ENCODE measurements around the gene UPF2. TPM values are rescaled to one million over a fixed set of nuclear protein-coding genes. Genes with fewer than 3 reads are reported as not detected.

UPF2 gene
- total RNA-seq, 1 donor, result 20.6 TPM

DNA sequence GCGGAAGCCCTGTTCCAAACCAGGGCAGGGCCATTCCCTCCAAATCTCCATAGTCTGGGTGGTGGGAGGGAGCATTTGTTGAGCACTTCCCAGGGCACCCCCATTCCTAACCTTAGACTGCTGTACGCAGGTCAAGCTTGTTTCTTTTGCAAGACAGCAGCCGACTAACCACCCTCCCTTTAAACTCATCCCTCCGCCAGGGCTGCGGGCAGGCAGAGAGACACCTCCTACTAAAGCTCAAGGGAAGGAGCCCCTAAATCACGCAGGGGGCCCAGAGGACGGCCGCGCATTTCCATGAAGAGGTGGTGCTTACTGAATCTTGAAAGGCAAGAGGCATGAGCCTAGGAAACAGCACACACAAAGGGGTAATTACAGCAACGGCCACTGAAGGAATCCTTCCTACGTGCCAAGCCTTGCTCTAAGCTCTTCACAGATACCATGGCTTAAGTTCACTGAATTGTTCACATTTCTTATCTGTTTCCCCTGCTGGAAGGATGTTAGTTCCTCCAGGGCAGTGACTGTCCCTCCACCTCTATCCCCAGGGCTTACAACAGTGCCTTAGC lies 129.4 kb downstream of the UPF2 start:
- Histone ChIP-seq H3K4me1 (ENCODE audit: insufficient read depth, low read length) (no peaks in the 10 kb centered on the region), H3K4me3 (ENCODE audit: low read length) (no peak overlapping the region), H3K9me3 (ENCODE audit: low read depth, low read length) (no peaks in the 10 kb centered on the region), H3K27me3 (ENCODE audit: insufficient read depth, low read length) (no peaks in the 10 kb centered on the region)

DNA sequence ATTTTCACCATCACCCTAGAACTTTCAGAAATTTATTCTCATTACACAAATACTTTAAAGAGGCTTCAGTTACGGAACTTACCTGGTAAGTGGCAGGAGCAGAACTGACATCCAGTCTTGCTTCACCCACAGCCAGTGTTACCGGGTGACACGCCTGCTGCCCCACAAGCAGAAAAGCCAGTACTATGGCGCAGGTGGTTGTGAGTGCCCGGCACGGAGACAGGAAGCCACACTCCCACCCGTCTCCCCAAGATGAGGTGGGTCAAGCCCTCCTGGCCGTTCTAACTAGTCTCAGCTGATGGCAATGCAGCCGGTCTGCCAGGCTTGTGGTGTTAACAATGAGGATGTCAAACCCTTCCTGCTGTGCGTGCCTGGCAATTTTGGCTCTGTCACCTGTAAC lies 132.5 kb downstream of the UPF2 start:
- no peaks in the 10 kb centered on the region for H3K4me1 ChIP-seq (ENCODE audit: insufficient read depth, low read length)

DNA sequence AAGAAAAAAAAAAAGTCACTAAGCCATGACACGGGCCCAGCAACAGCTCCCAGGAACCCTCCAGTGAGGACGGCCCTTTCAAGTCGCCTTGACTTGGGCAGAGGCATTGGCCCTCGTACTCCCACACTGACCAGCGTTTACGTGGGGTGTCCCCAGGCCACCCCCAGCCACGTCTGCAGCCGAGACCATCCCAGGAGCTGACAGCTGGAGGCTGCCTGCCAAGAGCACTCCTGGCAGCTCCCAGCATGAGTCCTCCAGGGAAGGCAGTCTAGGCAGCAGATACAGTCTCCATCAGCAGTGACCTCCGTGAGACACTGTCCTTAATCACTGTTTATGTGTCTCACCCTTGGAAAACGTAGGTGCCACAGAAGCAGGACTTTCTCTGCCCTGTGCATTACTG lies 133.0 kb downstream of the UPF2 start:
- Histone ChIP-seq H3K9me3 (ENCODE audit: low read depth, low read length) (no peaks in the 10 kb centered on the region), H3K4me3 (ENCODE audit: low read length) (no peak overlapping the region), H3K4me1 (ENCODE audit: insufficient read depth, low read length) (no peaks in the 10 kb centered on the region), H3K27me3 (ENCODE audit: insufficient read depth, low read length) (no peaks in the 10 kb centered on the region)

More for the DNA sequence above, 132.5 kb downstream of the UPF2 start:
- H3K27me3 ChIP-seq (ENCODE audit: insufficient read depth, low read length), result no peaks in the 10 kb centered on the region
- H3K9me3 ChIP-seq (ENCODE audit: low read depth, low read length), result no peaks in the 10 kb centered on the region
- no peak overlapping the region for H3K4me3 ChIP-seq (ENCODE audit: low read length)

DNA sequence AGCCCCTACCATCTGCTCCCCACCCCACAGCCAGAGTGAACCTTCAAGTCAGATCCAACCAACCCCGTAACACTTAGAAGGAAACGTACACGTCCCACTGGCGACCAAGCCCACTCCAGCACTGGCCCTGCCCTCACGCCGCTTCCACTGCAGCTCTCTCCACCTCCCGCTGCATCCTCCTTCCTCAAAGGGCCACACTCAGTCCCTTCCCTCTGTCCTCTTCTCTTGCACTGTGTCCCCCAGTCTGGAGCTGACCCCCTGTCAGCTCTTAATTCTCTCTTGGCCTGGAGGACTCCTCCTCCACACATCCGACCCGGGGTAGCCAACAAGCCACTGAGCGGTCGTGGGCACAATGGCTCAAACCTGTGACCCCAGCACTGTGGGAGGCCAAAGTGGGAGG lies 133.6 kb downstream of the UPF2 start:
- no peaks in the 10 kb centered on the region for H3K4me1 ChIP-seq (ENCODE audit: insufficient read depth, low read length)
- H3K27me3 ChIP-seq (ENCODE audit: insufficient read depth, low read length), result no peaks in the 10 kb centered on the region

DNA sequence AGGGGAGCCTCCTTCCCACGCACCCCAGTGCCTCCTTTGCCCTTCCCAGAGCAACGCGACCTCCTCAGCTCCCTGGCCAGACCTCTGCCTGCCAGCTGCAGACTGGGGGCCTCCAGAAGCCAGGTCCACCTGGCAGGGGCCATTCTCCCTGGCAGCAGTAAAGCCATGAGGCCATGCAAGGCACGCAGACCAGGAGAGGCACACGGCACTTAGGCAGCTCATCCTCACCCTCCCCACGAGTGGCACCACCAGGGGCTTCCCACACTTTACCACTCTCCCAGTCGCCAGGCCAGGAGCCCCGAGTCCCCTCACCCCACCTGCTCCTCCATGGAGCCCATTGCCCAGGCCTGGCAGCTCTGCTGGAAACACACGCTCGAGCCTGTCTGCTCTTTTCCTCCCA lies 134.1 kb downstream of the UPF2 start:
- no peak overlapping the region for H3K4me3 ChIP-seq (ENCODE audit: low read length)
- no peaks in the 10 kb centered on the region for H3K4me1 ChIP-seq (ENCODE audit: insufficient read depth, low read length)
- H3K9me3 ChIP-seq (ENCODE audit: low read depth, low read length), result no peaks in the 10 kb centered on the region
- no peaks in the 10 kb centered on the region for H3K27me3 ChIP-seq (ENCODE audit: insufficient read depth, low read length)

More for the DNA sequence above, 133.6 kb downstream of the UPF2 start:
- Histone ChIP-seq H3K9me3 (ENCODE audit: low read depth, low read length) (no peaks in the 10 kb centered on the region), H3K4me3 (ENCODE audit: low read length) (no peak overlapping the region)

DNA sequence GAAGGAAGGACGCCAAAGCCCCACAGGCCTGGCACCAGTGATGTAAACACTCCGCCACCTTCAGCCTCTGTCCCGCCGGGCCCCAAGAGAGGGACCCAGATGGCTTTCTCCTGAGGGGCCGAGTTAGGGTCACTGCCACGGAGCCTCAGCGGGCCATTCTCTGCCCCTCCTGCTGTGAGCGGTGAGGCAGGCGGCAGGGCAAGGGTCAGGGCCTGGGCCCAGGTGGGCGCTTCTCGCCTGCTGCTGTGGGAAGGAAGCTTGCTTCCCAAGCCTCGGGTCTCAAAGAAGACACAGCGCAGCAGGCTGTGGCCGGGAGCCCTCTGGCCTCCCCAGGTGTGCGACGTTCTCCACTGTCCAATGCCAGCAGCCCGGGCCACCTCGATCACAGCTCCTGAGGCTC lies 134.7 kb downstream of the UPF2 start:
- no peaks in the 10 kb centered on the region for H3K9me3 ChIP-seq (ENCODE audit: low read depth, low read length)
- no peak overlapping the region for H3K4me3 ChIP-seq (ENCODE audit: low read length)
- H3K27me3 ChIP-seq (ENCODE audit: insufficient read depth, low read length), result no peaks in the 10 kb centered on the region
- no peaks in the 10 kb centered on the region for H3K4me1 ChIP-seq (ENCODE audit: insufficient read depth, low read length)

DNA sequence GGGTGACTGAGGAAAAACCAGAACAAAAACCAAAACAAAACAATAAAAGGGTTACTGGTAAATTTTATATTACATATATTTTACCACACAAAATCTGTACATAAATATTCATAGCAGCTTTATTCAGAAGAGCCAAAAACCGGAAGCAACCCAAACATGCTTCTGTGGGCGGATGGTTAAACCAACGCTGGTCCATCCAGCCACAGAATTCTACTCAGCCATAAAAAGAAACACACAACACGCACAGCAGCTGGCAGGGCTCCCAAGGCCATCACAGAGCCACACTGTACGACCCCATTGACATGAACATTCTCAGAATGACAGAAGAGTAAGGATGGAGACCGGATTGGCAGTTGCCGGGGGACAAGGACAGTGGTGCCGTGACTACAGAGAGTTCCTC lies 135.9 kb downstream of the UPF2 start:
- no peaks in the 10 kb centered on the region for H3K9me3 ChIP-seq (ENCODE audit: low read depth, low read length)
- no peaks in the 10 kb centered on the region for H3K4me1 ChIP-seq (ENCODE audit: insufficient read depth, low read length)
- H3K4me3 ChIP-seq (ENCODE audit: low read length), result no peak overlapping the region
- H3K27me3 ChIP-seq (ENCODE audit: insufficient read depth, low read length), result no peaks in the 10 kb centered on the region

DNA sequence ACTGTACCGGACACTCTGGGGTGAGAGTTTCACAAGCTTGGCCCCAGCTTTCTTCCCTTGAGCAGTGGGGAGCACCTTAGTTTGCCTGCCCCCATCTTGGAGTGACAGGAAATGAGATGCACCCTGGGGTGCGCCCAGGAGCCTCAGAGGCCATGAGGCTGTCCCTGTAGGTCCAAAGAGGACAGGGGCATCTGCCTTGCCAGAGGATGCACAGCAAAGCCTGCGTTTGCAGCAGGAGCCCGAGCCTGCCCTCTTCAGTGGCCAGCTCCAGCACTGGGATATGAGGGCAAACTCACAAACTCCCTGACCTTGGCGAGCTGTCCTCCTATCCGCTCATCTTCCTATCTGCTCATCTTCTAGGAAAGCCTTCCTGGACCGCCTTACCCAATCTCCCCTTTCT lies 140.0 kb downstream of the UPF2 start:
- Histone ChIP-seq H3K9me3 (ENCODE audit: low read depth, low read length) (no peaks in the 10 kb centered on the region), H3K27me3 (ENCODE audit: insufficient read depth, low read length) (no peaks in the 10 kb centered on the region), H3K4me3 (ENCODE audit: low read length) (no peak overlapping the region), H3K4me1 (ENCODE audit: insufficient read depth, low read length) (no peaks in the 10 kb centered on the region)

DNA sequence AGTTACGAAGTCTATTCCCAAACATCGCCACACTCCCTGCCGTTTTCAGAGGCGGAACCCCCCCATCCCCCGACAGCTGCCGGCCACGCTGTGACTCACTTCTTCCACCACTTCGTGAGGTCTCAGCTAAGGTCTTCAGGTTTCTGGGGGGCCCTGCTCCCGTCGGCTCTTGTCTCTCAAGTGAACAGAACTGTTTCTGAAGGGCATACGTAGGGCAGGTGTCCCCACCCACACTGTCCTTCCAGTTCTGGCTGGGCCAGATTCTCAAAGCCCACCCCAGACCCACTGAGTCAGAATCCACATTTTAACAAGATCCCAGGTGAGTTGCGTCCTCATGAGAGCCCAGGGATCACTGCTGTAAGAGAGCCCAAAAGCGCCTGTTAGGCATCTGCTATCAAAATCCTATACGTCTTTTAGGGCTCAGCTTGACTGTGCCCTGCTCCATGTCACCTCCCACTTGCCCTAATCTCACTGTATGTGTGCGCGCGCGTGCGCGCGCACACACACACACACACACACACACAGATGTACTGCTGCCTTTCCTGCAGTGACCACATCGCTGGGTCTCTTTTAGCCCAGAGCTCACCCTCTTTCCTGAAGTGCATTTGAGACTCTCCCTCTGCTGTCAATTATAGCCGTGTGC lies 140.7 kb downstream of the UPF2 start:
- H3K27me3 ChIP-seq (ENCODE audit: insufficient read depth, low read length), result no peaks in the 10 kb centered on the region
- no peak overlapping the region for H3K4me3 ChIP-seq (ENCODE audit: low read length)
- no peaks in the 10 kb centered on the region for H3K4me1 ChIP-seq (ENCODE audit: insufficient read depth, low read length)
- no peaks in the 10 kb centered on the region for H3K9me3 ChIP-seq (ENCODE audit: low read depth, low read length)

DNA sequence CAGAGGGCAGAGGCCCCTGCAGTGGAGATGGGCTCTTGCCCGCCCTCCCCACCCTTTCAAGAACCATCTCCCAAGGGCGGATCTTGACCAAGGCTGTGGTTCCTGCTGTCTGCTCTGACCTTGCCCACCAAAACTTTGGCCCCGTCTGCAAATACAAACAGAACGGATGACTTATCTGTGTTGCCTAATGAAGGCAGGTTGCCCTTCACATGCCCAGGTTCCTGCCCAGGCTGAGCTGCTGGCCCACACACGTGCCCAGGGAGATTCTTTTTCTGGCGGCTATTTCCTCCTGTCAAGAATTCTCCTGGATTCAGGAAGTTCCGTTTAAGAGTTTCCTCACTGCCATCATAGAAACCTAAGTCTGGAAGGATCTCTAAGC lies 141.2 kb downstream of the UPF2 start:
- no peaks in the 10 kb centered on the region for H3K9me3 ChIP-seq (ENCODE audit: low read depth, low read length)
- H3K27me3 ChIP-seq (ENCODE audit: insufficient read depth, low read length), result no peaks in the 10 kb centered on the region
- H3K4me1 ChIP-seq (ENCODE audit: insufficient read depth, low read length), result no peaks in the 10 kb centered on the region
- no peak overlapping the region for H3K4me3 ChIP-seq (ENCODE audit: low read length)

DNA sequence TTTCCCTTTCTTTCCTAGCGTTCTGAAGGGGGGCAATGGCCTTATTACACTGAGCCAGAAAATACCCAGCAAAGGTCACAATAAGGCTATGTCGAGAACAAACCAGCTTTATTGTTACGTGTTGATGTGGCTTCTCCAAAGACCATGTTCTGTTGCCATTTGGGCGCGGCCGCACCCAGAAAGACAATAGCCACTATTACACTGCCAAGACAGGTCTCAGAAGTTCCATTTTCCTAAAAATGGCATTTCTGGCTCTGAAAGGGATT lies 141.6 kb downstream of the UPF2 start:
- Histone ChIP-seq H3K27me3 (ENCODE audit: insufficient read depth, low read length) (no peaks in the 10 kb centered on the region), H3K4me3 (ENCODE audit: low read length) (no peak overlapping the region), H3K4me1 (ENCODE audit: insufficient read depth, low read length) (no peaks in the 10 kb centered on the region), H3K9me3 (ENCODE audit: low read depth, low read length) (no peaks in the 10 kb centered on the region)

DNA sequence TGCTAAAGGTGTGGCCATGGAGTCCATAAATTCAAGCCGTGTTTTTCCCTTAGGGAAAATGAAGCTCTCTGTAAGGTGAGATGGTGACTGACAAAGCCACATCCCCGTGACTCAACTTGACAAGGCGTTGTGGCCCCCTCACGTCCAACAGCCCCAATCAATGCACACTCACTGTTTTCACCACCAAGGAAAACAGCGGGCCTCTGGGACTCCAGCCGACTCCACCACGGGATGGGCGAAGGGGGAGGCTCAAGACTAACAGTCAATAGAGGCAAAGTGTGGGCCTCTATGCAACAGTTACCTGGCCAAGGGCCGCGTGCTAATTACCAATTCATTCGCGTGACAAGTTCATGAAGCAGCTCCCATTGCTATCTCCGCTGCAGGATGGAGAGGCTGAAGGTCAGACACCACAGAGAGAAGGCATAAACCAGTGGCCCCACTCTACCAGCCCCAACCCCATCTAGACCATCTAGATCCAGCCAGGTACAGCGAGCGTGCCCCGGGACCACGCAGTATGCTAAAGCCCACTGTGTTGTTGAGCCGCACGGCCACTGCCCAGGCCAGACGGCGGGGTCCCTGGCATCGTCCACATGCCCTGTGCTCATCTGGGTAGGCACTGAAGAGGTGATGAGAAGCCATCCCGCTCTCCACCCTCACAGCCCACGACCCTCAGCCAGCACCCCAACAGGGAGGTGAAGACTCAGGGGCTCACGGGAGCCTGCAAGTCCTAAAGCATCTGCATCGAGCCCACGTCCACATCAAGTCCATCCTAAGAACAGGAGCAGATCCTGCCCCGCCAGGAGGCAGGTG lies 143.3 kb downstream of the UPF2 start:
- no peaks in the 10 kb centered on the region for H3K27me3 ChIP-seq (ENCODE audit: insufficient read depth, low read length)
- no peaks in the 10 kb centered on the region for H3K4me1 ChIP-seq (ENCODE audit: insufficient read depth, low read length)
- no peak overlapping the region for H3K4me3 ChIP-seq (ENCODE audit: low read length)
- no peaks in the 10 kb centered on the region for H3K9me3 ChIP-seq (ENCODE audit: low read depth, low read length)

DNA sequence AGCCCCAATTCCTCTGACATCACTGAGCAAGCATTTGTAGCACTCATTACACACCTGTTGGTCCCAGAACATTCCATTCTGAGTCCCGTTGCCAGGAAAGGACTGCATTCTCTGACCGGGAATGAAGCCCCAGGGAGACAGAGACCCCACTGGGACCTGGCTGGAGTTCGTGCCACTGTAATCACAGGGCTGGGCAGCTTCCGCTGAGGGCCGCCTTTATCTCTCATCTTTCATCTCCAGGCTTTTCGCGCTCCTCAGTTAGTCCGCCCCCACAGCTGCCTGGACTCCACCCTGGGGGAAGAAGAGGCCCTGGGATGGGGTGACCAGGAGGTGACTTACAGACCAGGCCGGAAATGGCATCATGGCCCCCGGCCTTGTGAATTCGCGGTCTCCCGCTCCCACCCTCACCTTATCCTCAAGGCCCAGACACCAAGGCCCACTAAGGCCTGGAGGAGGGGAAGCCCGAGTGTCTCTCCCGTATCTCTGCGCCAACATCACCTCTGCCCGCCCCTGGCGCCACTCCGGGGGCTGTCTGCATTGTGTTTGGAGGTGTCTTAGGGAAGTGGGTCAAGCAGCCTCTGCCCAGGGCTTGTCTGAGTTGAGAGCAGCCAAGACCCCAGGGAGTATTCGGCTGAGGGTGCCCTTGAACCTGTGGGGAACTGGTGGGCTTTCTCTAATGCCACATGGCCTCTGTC lies 144.1 kb downstream of the UPF2 start:
- H3K27me3 ChIP-seq (ENCODE audit: insufficient read depth, low read length), result no peaks in the 10 kb centered on the region
- no peak overlapping the region for H3K4me3 ChIP-seq (ENCODE audit: low read length)
- H3K4me1 ChIP-seq (ENCODE audit: insufficient read depth, low read length), result no peaks in the 10 kb centered on the region
- no peaks in the 10 kb centered on the region for H3K9me3 ChIP-seq (ENCODE audit: low read depth, low read length)

DNA sequence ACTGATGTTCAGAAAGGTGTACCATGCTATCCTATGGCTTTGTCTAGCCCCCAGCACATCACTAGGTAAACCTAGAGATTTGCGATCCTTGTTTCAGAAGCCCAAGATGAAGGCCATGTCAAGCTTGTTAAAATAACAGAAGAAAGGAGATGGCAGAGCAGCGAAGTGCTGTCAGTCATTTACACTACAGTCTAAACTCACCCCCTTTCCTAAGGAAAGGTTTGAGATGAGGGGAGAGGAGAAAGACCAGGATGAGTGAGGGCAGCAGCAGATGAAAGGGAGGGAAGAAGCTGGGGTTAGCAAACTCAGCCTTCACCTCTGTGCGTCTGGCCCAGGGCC lies 144.6 kb downstream of the UPF2 start:
- no peak overlapping the region for H3K4me3 ChIP-seq (ENCODE audit: low read length)
- H3K9me3 ChIP-seq (ENCODE audit: low read depth, low read length), result no peaks in the 10 kb centered on the region
- no peaks in the 10 kb centered on the region for H3K27me3 ChIP-seq (ENCODE audit: insufficient read depth, low read length)
- no peaks in the 10 kb centered on the region for H3K4me1 ChIP-seq (ENCODE audit: insufficient read depth, low read length)

DNA sequence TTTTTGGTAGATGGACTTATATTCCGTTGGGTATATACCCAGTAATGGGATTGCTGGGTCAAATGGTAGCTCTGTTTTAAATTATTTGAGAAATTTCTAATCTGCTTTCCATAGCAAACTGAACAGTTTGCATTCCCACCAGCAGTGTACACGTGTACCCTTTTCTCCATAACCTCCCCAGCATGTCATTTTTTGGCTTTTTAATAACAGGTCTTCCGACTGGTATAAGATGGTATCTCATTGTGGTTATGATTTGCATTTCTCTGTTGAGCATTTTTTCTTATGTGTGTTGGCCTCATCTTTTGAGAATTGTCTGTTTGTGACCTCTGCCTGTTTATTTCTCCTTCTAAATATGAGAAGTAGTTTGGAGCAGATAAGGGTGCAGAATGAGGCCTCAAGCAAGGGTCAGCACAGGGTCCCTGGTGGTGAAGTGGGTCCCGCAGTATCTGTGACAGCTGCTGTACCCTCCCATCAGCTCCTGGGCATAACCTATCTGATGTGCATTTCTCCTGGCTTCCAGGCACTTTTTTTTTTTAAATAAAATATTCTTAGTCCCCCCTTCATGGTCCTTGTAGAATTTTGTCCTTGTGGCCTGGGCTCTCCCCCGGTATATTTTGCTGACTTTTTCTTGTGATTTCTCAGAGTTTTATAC lies 145.9 kb downstream of the UPF2 start:
- Histone ChIP-seq H3K4me3 (ENCODE audit: low read length) (no peak overlapping the region), H3K9me3 (ENCODE audit: low read depth, low read length) (no peaks in the 10 kb centered on the region), H3K27me3 (ENCODE audit: insufficient read depth, low read length) (no peaks in the 10 kb centered on the region), H3K4me1 (ENCODE audit: insufficient read depth, low read length) (no peaks in the 10 kb centered on the region)

All from mononuclear cell (primary cell).